ENCODE results near the gene CHD6.

DNA sequence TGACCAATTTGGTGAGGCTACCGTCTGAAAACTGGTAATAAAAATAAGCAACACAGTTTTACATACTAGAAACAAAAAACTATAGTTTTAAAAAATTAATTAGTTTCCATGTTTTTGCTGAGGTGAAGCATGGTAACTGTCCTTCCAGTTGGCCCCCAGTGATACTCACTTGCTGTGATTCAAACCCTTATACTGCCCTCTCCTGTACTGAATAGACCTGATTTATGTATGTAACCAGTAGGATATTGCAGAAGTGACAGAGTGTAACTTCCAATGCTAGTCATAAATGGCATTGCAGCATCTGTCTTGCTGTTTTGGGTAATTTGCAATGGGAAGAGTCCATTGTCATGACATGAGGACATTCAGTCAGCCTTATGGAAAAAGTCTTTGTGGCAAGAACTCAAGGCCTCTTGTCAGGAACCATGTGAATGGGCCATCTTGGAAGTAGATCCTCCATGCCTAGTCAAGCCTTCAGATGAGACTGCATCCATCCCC is 8.9 kb upstream of the CHD6 start:
- TF ChIP-seq, protein P1, sequence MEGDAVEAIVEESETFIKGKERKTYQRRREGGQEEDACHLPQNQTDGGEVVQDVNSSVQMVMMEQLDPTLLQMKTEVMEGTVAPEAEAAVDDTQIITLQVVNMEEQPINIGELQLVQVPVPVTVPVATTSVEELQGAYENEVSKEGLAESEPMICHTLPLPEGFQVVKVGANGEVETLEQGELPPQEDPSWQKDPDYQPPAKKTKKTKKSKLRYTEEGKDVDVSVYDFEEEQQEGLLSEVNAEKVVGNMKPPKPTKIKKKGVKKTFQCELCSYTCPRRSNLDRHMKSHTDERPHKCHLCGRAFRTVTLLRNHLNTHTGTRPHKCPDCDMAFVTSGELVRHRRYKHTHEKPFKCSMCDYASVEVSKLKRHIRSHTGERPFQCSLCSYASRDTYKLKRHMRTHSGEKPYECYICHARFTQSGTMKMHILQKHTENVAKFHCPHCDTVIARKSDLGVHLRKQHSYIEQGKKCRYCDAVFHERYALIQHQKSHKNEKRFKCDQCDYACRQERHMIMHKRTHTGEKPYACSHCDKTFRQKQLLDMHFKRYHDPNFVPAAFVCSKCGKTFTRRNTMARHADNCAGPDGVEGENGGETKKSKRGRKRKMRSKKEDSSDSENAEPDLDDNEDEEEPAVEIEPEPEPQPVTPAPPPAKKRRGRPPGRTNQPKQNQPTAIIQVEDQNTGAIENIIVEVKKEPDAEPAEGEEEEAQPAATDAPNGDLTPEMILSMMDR (IDR thresholded peaks at IDR 0.05; ENCODE audit: low read depth, low read length, missing input control): no peak
- TF ChIP-seq, protein P2, sequence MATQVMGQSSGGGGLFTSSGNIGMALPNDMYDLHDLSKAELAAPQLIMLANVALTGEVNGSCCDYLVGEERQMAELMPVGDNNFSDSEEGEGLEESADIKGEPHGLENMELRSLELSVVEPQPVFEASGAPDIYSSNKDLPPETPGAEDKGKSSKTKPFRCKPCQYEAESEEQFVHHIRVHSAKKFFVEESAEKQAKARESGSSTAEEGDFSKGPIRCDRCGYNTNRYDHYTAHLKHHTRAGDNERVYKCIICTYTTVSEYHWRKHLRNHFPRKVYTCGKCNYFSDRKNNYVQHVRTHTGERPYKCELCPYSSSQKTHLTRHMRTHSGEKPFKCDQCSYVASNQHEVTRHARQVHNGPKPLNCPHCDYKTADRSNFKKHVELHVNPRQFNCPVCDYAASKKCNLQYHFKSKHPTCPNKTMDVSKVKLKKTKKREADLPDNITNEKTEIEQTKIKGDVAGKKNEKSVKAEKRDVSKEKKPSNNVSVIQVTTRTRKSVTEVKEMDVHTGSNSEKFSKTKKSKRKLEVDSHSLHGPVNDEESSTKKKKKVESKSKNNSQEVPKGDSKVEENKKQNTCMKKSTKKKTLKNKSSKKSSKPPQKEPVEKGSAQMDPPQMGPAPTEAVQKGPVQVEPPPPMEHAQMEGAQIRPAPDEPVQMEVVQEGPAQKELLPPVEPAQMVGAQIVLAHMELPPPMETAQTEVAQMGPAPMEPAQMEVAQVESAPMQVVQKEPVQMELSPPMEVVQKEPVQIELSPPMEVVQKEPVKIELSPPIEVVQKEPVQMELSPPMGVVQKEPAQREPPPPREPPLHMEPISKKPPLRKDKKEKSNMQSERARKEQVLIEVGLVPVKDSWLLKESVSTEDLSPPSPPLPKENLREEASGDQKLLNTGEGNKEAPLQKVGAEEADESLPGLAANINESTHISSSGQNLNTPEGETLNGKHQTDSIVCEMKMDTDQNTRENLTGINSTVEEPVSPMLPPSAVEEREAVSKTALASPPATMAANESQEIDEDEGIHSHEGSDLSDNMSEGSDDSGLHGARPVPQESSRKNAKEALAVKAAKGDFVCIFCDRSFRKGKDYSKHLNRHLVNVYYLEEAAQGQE (IDR thresholded peaks at IDR 0.05): no peak
- TF ChIP-seq RAD21 (IDR thresholded peaks at IDR 0.05): peak; percentile 52 to 63
- no peak for TF ChIP-seq FOXA1 (IDR thresholded peaks at IDR 0.05)
- no peak for TF ChIP-seq TAF1 (conservative IDR thresholded peaks at IDR 0.05)
- TF ChIP-seq, protein P3, sequence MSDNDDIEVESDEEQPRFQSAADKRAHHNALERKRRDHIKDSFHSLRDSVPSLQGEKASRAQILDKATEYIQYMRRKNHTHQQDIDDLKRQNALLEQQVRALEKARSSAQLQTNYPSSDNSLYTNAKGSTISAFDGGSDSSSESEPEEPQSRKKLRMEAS (IDR thresholded peaks at IDR 0.05): no peak
- TF ChIP-seq YY1 (IDR thresholded peaks at IDR 0.05): no peak
- TF ChIP-seq, protein P4, sequence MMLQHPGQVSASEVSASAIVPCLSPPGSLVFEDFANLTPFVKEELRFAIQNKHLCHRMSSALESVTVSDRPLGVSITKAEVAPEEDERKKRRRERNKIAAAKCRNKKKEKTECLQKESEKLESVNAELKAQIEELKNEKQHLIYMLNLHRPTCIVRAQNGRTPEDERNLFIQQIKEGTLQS (IDR thresholded peaks at IDR 0.05): no peak
- no peak for TF ChIP-seq EGR1 (IDR thresholded peaks at IDR 0.05; ENCODE audit: low read depth in 2 of 2)

Measured in liver (tissue), 3 donors.